ENCODE results near the gene SLC46A3.

The SLC46A3 gene

GRCh38 chr13:28718543-28719226 is at the start of gene SLC46A3:
Gene SLC46A3, minus strand, starts transcription at chr13:28718970. Its CDS starts 972 bp downstream, at chr13:28717998.
- Mint-ChIP-seq H3K27ac (peak within 1 kb of the TSS; percentile 87), H3K9me3 (no peaks in the 10 kb centered on the region), H3K27me3 (ENCODE audit: low read depth) (peaks cover 9% of the 10 kb centered on the region), H3K36me3 (ENCODE audit: low read depth) (peaks cover 9% of the 10 kb centered on the region), H3K4me3 (peak within 1 kb of the TSS; percentile 86), H3K4me1 (ENCODE audit: low read depth) (peaks cover 26% of the 10 kb centered on the region)
- DNase-seq (ENCODE audit: low spot score), result peak; percentile 94

GRCh38 chr13:28763887-28764286 is 45.1 kb upstream of the SLC46A3 start:
- Mint-ChIP-seq H3K36me3 (ENCODE audit: low read depth) (no peaks in the 10 kb centered on the region), H3K4me3 (no peak overlapping the region), H3K27me3 (ENCODE audit: low read depth) (no peaks in the 10 kb centered on the region), H3K4me1 (ENCODE audit: low read depth) (no peaks in the 10 kb centered on the region), H3K27ac (no peak overlapping the region), H3K9me3 (peaks cover 14% of the 10 kb centered on the region)
- no peak for DNase-seq (ENCODE audit: low spot score)

- Mint-ChIP-seq H3K4me1 (ENCODE audit: low read depth) (no peaks in the 10 kb centered on the region), H3K36me3 (ENCODE audit: low read depth) (peaks cover 3% of the 10 kb centered on the region), H3K27ac (no peak overlapping the region), H3K4me3 (no peak overlapping the region), H3K27me3 (ENCODE audit: low read depth) (no peaks in the 10 kb centered on the region), H3K9me3 (peaks cover 24% of the 10 kb centered on the region)
- no peak for DNase-seq (ENCODE audit: low spot score)
Observed at GRCh38 chr13:28761586-28761985, 42.8 kb upstream of the SLC46A3 start.

GRCh38 chr13:28755546-28755870 is 36.7 kb upstream of the SLC46A3 start:
- Mint-ChIP-seq H3K27me3 (ENCODE audit: low read depth) (no peaks in the 10 kb centered on the region), H3K4me1 (ENCODE audit: low read depth) (peaks cover 23% of the 10 kb centered on the region), H3K9me3 (peaks cover 36% of the 10 kb centered on the region), H3K27ac (peak overlapping the region; percentile 88), H3K36me3 (ENCODE audit: low read depth) (peaks cover 3% of the 10 kb centered on the region), H3K4me3 (peak overlapping the region; percentile 68)
- no peak for DNase-seq (ENCODE audit: low spot score)

GRCh38 chr13:28754698-28755545 is 36.2 kb upstream of the SLC46A3 start:
- no peak for DNase-seq (ENCODE audit: low spot score)
- H3K9me3 Mint-ChIP-seq, result peaks cover 36% of the 10 kb centered on the region
- H3K36me3 Mint-ChIP-seq (ENCODE audit: low read depth), result peaks cover 3% of the 10 kb centered on the region
- peak overlapping the region; percentile 68 for H3K4me3 Mint-ChIP-seq
- H3K27ac Mint-ChIP-seq, result peak overlapping the region; percentile 88
- H3K4me1 Mint-ChIP-seq (ENCODE audit: low read depth), result peaks cover 23% of the 10 kb centered on the region
- no peaks in the 10 kb centered on the region for H3K27me3 Mint-ChIP-seq (ENCODE audit: low read depth)

GRCh38 chr13:28753946-28754345 is 35.2 kb upstream of the SLC46A3 start:
- no peaks in the 10 kb centered on the region for H3K27me3 Mint-ChIP-seq (ENCODE audit: low read depth)
- peaks cover 23% of the 10 kb centered on the region for H3K4me1 Mint-ChIP-seq (ENCODE audit: low read depth)
- no peak overlapping the region for H3K4me3 Mint-ChIP-seq
- no peak for DNase-seq (ENCODE audit: low spot score)
- peaks cover 3% of the 10 kb centered on the region for H3K36me3 Mint-ChIP-seq (ENCODE audit: low read depth)
- H3K9me3 Mint-ChIP-seq, result peaks cover 31% of the 10 kb centered on the region
- no peak overlapping the region for H3K27ac Mint-ChIP-seq

- peaks cover 23% of the 10 kb centered on the region for H3K4me1 Mint-ChIP-seq (ENCODE audit: low read depth)
Observed at GRCh38 chr13:28753208-28753892, 34.6 kb upstream of the SLC46A3 start.

GRCh38 chr13:28751175-28751960 is 32.6 kb upstream of the SLC46A3 start:
- H3K4me3 Mint-ChIP-seq, result no peak overlapping the region
- no peaks in the 10 kb centered on the region for H3K27me3 Mint-ChIP-seq (ENCODE audit: low read depth)
- H3K36me3 Mint-ChIP-seq (ENCODE audit: low read depth), result no peaks in the 10 kb centered on the region
- peaks cover 12% of the 10 kb centered on the region for H3K9me3 Mint-ChIP-seq
- H3K4me1 Mint-ChIP-seq (ENCODE audit: low read depth), result peaks cover 23% of the 10 kb centered on the region
- no peak overlapping the region for H3K27ac Mint-ChIP-seq
- no peak for DNase-seq (ENCODE audit: low spot score)

More at GRCh38 chr13:28753208-28753892, 34.6 kb upstream of the SLC46A3 start:
- Mint-ChIP-seq H3K9me3 (peaks cover 28% of the 10 kb centered on the region), H3K27me3 (ENCODE audit: low read depth) (no peaks in the 10 kb centered on the region), H3K36me3 (ENCODE audit: low read depth) (peaks cover 2% of the 10 kb centered on the region), H3K27ac (peak overlapping the region; percentile 55), H3K4me3 (no peak overlapping the region)
- no peak for DNase-seq (ENCODE audit: low spot score)

GRCh38 chr13:28750187-28751045 is 31.6 kb upstream of the SLC46A3 start:
- H3K36me3 Mint-ChIP-seq (ENCODE audit: low read depth), result no peaks in the 10 kb centered on the region
- no peak for DNase-seq (ENCODE audit: low spot score)

GRCh38 chr13:28747851-28748250 is 29.1 kb upstream of the SLC46A3 start:
- no peaks in the 10 kb centered on the region for H3K9me3 Mint-ChIP-seq
- H3K36me3 Mint-ChIP-seq (ENCODE audit: low read depth), result no peaks in the 10 kb centered on the region
- peaks cover 7% of the 10 kb centered on the region for H3K4me1 Mint-ChIP-seq (ENCODE audit: low read depth)
- no peak overlapping the region for H3K4me3 Mint-ChIP-seq
- DNase-seq (ENCODE audit: low spot score), result no peak
- H3K27me3 Mint-ChIP-seq (ENCODE audit: low read depth), result peaks cover 2% of the 10 kb centered on the region
- H3K27ac Mint-ChIP-seq, result no peak overlapping the region

More at GRCh38 chr13:28750187-28751045, 31.6 kb upstream of the SLC46A3 start:
- H3K4me1 Mint-ChIP-seq (ENCODE audit: low read depth), result peaks cover 23% of the 10 kb centered on the region
- H3K4me3 Mint-ChIP-seq, result no peak overlapping the region
- peaks cover 10% of the 10 kb centered on the region for H3K9me3 Mint-ChIP-seq
- H3K27me3 Mint-ChIP-seq (ENCODE audit: low read depth), result no peaks in the 10 kb centered on the region
- H3K27ac Mint-ChIP-seq, result no peak overlapping the region

- H3K4me3 Mint-ChIP-seq, result no peak overlapping the region
- peaks cover 2% of the 10 kb centered on the region for H3K27me3 Mint-ChIP-seq (ENCODE audit: low read depth)
- no peak for DNase-seq (ENCODE audit: low spot score)
- no peaks in the 10 kb centered on the region for H3K36me3 Mint-ChIP-seq (ENCODE audit: low read depth)
- H3K9me3 Mint-ChIP-seq, result no peaks in the 10 kb centered on the region
- H3K4me1 Mint-ChIP-seq (ENCODE audit: low read depth), result peaks cover 3% of the 10 kb centered on the region
- H3K27ac Mint-ChIP-seq, result no peak overlapping the region
Observed at GRCh38 chr13:28746287-28746612, 27.5 kb upstream of the SLC46A3 start.

- Mint-ChIP-seq H3K27me3 (ENCODE audit: low read depth) (peaks cover 2% of the 10 kb centered on the region), H3K4me1 (ENCODE audit: low read depth) (no peaks in the 10 kb centered on the region), H3K36me3 (ENCODE audit: low read depth) (no peaks in the 10 kb centered on the region), H3K9me3 (no peaks in the 10 kb centered on the region), H3K4me3 (no peak overlapping the region), H3K27ac (no peak overlapping the region)
- no peak for DNase-seq (ENCODE audit: low spot score)
Observed at GRCh38 chr13:28744656-28745055, 25.9 kb upstream of the SLC46A3 start.

- no peaks in the 10 kb centered on the region for H3K4me1 Mint-ChIP-seq (ENCODE audit: low read depth)
- no peaks in the 10 kb centered on the region for H3K36me3 Mint-ChIP-seq (ENCODE audit: low read depth)
- H3K9me3 Mint-ChIP-seq, result no peaks in the 10 kb centered on the region
- H3K27ac Mint-ChIP-seq, result no peak overlapping the region
- no peak for DNase-seq (ENCODE audit: low spot score)
- no peak overlapping the region for H3K4me3 Mint-ChIP-seq
- peaks cover 2% of the 10 kb centered on the region for H3K27me3 Mint-ChIP-seq (ENCODE audit: low read depth)
Observed at GRCh38 chr13:28744091-28744536, 25.3 kb upstream of the SLC46A3 start.
